ENCODE measurements around the gene PAX6. TPM values are rescaled to one million over a fixed set of nuclear protein-coding genes. Genes with fewer than 3 reads are reported as not detected.
A peak's percentile ranks its signal among the peaks of the same experiment; 100 is the strongest.

The PAX6 gene
- 114 TPM for polyA plus RNA-seq (2013, experiment 1 of 4)
- polyA plus RNA-seq (2013, experiment 2 of 4): 182 TPM
- 124 TPM for polyA plus RNA-seq (2013, experiment 3 of 4)
- 170 TPM for polyA plus RNA-seq (2013, experiment 4 of 4)

DNA sequence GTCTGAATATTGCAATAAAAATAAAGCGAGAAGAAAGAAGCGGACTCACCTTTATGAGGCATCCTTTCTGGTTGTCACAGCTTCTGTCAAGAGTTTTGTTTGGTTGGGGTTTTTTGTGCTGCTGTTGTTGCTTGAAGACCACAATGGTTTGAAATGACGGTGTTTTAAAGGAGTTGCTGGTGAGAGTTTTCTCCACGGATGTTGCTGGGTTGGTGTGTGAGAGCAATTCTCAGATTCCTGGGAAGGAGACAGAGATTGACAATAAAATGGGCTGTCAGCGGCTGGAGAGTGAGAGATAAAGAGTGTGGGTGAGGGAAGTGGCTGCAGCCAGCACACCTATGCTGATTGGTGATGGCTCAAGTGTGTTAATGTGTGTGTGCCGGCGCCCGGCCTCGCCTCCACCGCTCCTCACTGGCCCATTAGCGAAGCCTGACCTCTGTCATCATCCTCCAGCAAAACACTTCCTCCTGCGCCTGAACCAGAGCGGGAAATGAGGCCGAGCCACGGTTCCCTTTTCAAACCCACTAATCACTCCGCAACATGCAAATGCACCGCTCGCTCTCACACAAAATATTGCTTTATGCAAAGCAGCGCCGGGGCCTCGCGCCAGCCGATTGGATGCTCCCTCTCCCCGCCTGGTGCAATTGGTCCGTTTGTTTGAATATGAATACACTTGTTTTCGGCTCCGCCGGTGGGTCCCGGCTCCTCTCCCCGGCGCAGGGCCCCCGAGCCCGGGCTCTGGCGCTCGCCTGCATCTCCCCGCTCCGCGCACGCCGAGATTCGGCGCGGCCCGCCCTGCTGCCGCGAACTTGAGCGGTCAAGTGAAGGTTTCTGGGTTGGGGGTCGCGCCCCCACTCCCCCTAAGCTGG is at the start of gene PAX6:
PAX6 (minus strand) TSS at position 544 of the 869 bp plus-strand sequence. CDS start 4,911 bp downstream, outside the sequence.
- Histone ChIP-seq H3K4me3 (ENCODE audit: insufficient read depth, low read depth, low read length) (peak within 1 kb of the TSS; percentile 67), H3K27ac (ENCODE audit: insufficient read depth, low read depth, low read length, poor library complexity, severe bottlenecking) (no peak within 1 kb of the TSS), H3K9me3 (ENCODE audit: control insufficient read depth, low read length) (no peaks in the 10 kb centered on the region), H3K27me3 (ENCODE audit: control insufficient read depth, insufficient read depth, low read length, poor library complexity, severe bottlenecking) (peaks cover 100% of the 10 kb centered on the region), H3K4me1 (ENCODE audit: control insufficient read depth, insufficient read depth, low read length) (peaks cover 42% of the 10 kb centered on the region), H3K36me3 (ENCODE audit: control insufficient read depth, insufficient read depth, low read length) (no peaks in the 10 kb centered on the region)
- WGBS, 2 experiments: 0% methylated on average over 49 of the region's 49 CpGs

DNA sequence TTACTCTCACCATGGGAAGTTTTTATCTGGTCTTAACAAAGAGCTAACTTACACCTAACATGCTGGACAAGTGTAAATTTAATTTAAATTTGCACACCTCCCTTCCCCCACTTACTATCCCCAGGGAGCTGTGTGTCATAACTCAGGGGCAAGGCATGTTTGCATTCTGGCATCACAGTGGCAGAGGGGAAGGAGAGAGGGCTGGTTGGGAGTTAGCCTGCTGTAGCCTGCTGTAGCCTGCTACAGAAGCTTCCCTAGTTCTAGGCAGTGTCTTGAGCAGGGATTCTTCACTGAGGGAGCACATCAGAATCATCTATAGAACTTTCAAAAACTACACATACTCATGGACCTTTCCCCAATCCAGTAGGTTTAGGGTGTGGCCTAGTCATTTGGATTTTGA is 49.3 kb upstream of the PAX6 start:
- no peaks in the 10 kb centered on the region for H3K9me3 ChIP-seq (ENCODE audit: control insufficient read depth, low read length)
- H3K4me1 ChIP-seq (ENCODE audit: control insufficient read depth, insufficient read depth, low read length): no peaks in the 10 kb centered on the region
- no peaks in the 10 kb centered on the region for H3K36me3 ChIP-seq (ENCODE audit: control insufficient read depth, insufficient read depth, low read length)
- no peak overlapping the region for H3K4me3 ChIP-seq (ENCODE audit: insufficient read depth, low read depth, low read length)
- H3K27ac ChIP-seq (ENCODE audit: insufficient read depth, low read depth, low read length, poor library complexity, severe bottlenecking): no peak overlapping the region
- no peaks in the 10 kb centered on the region for H3K27me3 ChIP-seq (ENCODE audit: control insufficient read depth, insufficient read depth, low read length, poor library complexity, severe bottlenecking)

DNA sequence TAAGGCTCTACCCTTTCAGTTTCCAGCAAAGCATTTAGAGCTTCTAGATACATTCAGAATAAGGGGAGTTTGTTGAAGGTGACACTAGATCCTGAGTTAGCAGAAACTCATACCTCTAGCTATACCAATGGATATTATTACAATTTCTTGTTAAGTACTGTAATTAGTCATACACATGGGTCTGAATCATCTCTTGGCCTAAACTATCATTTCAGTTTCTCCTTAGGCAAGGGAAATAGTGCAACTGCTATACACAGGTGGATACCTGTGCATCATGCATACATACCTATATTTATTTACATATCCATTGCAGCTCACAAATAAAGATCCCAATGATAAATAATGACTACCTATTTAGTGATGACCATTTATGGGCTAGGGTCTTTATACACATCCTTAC is 45.1 kb upstream of the PAX6 start:
- H3K27me3 ChIP-seq (ENCODE audit: control insufficient read depth, insufficient read depth, low read length, poor library complexity, severe bottlenecking): no peaks in the 10 kb centered on the region
- no peaks in the 10 kb centered on the region for H3K4me1 ChIP-seq (ENCODE audit: control insufficient read depth, insufficient read depth, low read length)
- no peaks in the 10 kb centered on the region for H3K36me3 ChIP-seq (ENCODE audit: control insufficient read depth, insufficient read depth, low read length)
- H3K4me3 ChIP-seq (ENCODE audit: insufficient read depth, low read depth, low read length): no peak overlapping the region
- no peaks in the 10 kb centered on the region for H3K9me3 ChIP-seq (ENCODE audit: control insufficient read depth, low read length)
- no peak overlapping the region for H3K27ac ChIP-seq (ENCODE audit: insufficient read depth, low read depth, low read length, poor library complexity, severe bottlenecking)

DNA sequence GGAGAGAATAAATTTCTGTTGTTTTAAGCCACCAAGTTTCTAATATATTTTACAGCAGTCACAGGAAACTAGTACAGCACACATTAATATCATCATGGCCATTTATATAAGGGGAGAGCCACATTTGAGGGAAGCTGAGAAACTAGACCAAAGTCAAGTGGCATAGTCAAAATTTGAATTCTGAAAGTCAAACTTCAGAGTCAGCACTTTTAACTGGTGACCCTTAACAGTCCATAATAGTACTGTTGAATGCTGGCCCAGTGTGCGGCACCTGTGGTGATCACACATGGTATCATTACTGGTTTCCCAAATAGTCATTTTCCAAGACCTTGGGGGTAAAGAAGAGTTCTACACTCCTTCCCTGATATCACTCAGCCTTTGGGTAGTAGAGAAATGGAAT is 44.3 kb upstream of the PAX6 start:
- Histone ChIP-seq H3K27ac (ENCODE audit: insufficient read depth, low read depth, low read length, poor library complexity, severe bottlenecking) (no peak overlapping the region), H3K4me1 (ENCODE audit: control insufficient read depth, insufficient read depth, low read length) (no peaks in the 10 kb centered on the region), H3K4me3 (ENCODE audit: insufficient read depth, low read depth, low read length) (no peak overlapping the region), H3K9me3 (ENCODE audit: control insufficient read depth, low read length) (no peaks in the 10 kb centered on the region), H3K27me3 (ENCODE audit: control insufficient read depth, insufficient read depth, low read length, poor library complexity, severe bottlenecking) (no peaks in the 10 kb centered on the region), H3K36me3 (ENCODE audit: control insufficient read depth, insufficient read depth, low read length) (no peaks in the 10 kb centered on the region)
- WGBS, 2 experiments: 100% methylated on average over 1 of the region's 1 CpG

DNA sequence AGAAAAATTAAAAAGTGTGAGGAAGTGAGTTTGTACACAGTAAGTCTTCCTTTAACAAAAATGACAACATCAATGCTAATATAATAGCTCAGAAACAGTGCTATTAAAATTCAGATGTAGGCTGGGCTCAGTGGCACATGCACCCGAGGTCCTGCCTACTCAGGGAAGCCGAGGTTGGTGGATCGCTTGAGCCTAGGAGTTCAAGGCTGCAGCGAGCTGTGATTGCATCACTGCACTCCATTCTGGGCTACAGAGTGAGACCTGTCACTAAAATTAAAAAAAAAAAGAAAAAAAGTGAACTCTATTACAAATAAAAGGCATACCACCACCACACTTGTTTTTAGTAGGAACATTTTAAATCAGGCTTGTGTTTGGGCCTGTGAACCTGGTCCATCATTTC is 39.2 kb upstream of the PAX6 start:
- Histone ChIP-seq H3K36me3 (ENCODE audit: control insufficient read depth, insufficient read depth, low read length) (no peaks in the 10 kb centered on the region), H3K4me3 (ENCODE audit: insufficient read depth, low read depth, low read length) (no peak overlapping the region), H3K27ac (ENCODE audit: insufficient read depth, low read depth, low read length, poor library complexity, severe bottlenecking) (no peak overlapping the region), H3K4me1 (ENCODE audit: control insufficient read depth, insufficient read depth, low read length) (no peaks in the 10 kb centered on the region), H3K9me3 (ENCODE audit: control insufficient read depth, low read length) (no peaks in the 10 kb centered on the region), H3K27me3 (ENCODE audit: control insufficient read depth, insufficient read depth, low read length, poor library complexity, severe bottlenecking) (no peaks in the 10 kb centered on the region)
- 84 to 94% methylated on average over 4 of the region's 4 CpGs for WGBS, 2 experiments

DNA sequence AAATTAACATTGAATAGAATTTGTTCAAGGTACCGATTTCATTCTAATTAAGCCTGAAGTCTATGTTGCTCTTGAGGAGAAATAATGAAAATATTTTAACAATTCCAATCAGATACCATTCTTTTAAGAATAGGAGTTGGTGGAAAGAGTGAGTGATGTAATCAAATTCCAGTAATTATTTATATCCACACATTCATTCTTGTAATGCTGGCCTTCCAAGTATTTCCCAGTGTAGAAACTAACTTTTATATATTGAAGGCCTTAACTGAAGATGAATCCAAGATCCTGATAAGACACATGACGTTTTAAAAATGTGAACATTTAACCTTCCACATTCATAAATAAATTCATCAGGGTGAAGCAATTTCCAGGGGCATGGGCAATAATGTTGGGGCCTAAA is 36.6 kb upstream of the PAX6 start:
- Histone ChIP-seq H3K27ac (ENCODE audit: insufficient read depth, low read depth, low read length, poor library complexity, severe bottlenecking) (no peak overlapping the region), H3K27me3 (ENCODE audit: control insufficient read depth, insufficient read depth, low read length, poor library complexity, severe bottlenecking) (no peaks in the 10 kb centered on the region), H3K36me3 (ENCODE audit: control insufficient read depth, insufficient read depth, low read length) (no peaks in the 10 kb centered on the region), H3K4me1 (ENCODE audit: control insufficient read depth, insufficient read depth, low read length) (no peaks in the 10 kb centered on the region), H3K9me3 (ENCODE audit: control insufficient read depth, low read length) (no peaks in the 10 kb centered on the region), H3K4me3 (ENCODE audit: insufficient read depth, low read depth, low read length) (no peak overlapping the region)
- 90% methylated on average over 1 of the region's 2 CpGs; no CpG with 5 or more reads in 1 of the 2 experiments for WGBS, 2 experiments

DNA sequence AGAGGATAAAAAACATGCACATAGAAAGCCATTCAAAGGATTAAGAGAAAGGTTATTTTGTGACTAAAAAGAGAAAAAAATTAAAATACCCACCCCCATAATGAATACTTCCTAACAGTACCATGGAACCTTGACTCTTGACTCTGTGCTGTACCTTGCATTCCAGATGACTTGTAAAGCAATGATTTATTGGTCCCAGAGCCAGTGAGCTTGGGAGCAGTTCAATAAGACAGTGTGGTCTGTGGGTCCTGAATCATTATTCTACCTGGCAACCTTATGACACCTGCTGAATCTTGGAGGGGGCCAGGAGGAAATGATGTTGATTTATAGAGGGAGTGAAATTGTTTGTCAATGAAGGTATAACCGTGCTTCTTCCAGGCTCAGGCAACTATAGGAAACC is 34.2 kb upstream of the PAX6 start:
- no peaks in the 10 kb centered on the region for H3K4me1 ChIP-seq (ENCODE audit: control insufficient read depth, insufficient read depth, low read length)
- WGBS, 2 experiments: 88 to 93% methylated on average over 1 of the region's 1 CpG
- H3K36me3 ChIP-seq (ENCODE audit: control insufficient read depth, insufficient read depth, low read length): no peaks in the 10 kb centered on the region
- no peak overlapping the region for H3K27ac ChIP-seq (ENCODE audit: insufficient read depth, low read depth, low read length, poor library complexity, severe bottlenecking)
- H3K27me3 ChIP-seq (ENCODE audit: control insufficient read depth, insufficient read depth, low read length, poor library complexity, severe bottlenecking): no peaks in the 10 kb centered on the region
- no peak overlapping the region for H3K4me3 ChIP-seq (ENCODE audit: insufficient read depth, low read depth, low read length)
- H3K9me3 ChIP-seq (ENCODE audit: control insufficient read depth, low read length): no peaks in the 10 kb centered on the region

DNA sequence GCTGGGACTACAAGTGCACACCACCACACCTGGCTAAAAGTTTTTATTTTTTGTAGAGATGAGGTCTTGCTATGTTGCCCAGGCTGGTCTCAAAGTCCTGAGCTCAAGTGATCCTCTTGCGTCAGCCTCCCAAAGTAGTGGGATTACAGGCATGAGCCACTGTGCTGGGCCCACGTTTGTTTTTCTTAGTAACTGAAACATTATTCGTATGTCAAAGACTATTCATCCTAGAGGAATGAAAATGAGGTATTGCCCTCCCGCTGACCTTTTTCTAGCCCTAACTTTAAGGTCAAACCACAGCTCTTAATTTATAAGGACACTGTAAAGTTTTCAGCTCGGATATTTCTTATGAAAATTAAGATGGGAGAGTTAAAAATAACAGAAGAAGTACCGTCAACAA is 33.2 kb upstream of the PAX6 start:
- H3K27me3 ChIP-seq (ENCODE audit: control insufficient read depth, insufficient read depth, low read length, poor library complexity, severe bottlenecking): no peaks in the 10 kb centered on the region
- H3K27ac ChIP-seq (ENCODE audit: insufficient read depth, low read depth, low read length, poor library complexity, severe bottlenecking): no peak overlapping the region
- 61 to 69% methylated on average over 4 to 6 of the region's 6 CpGs for WGBS, 2 experiments
- H3K9me3 ChIP-seq (ENCODE audit: control insufficient read depth, low read length): no peaks in the 10 kb centered on the region
- no peak overlapping the region for H3K4me3 ChIP-seq (ENCODE audit: insufficient read depth, low read depth, low read length)
- H3K36me3 ChIP-seq (ENCODE audit: control insufficient read depth, insufficient read depth, low read length): no peaks in the 10 kb centered on the region
- no peaks in the 10 kb centered on the region for H3K4me1 ChIP-seq (ENCODE audit: control insufficient read depth, insufficient read depth, low read length)

DNA sequence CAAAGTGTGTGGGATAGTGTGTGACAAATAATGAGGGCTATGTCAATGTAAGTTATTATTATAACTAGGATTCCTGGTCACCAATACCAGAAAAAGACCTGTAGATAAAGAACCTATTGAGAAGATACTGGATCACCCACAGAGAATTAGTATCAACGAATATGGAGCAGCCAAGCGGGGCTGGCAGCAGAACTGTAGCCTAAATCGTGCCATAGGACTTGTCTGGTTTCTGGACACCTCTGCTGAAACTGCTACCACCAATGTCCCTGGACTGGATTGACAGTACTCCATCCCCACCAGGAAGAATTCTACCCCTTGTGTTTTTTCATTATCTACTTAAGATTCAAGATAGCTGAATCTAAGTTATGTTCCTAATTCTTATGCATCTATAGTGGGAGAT is 30.3 kb upstream of the PAX6 start:
- Histone ChIP-seq H3K36me3 (ENCODE audit: control insufficient read depth, insufficient read depth, low read length) (no peaks in the 10 kb centered on the region), H3K27me3 (ENCODE audit: control insufficient read depth, insufficient read depth, low read length, poor library complexity, severe bottlenecking) (no peaks in the 10 kb centered on the region), H3K27ac (ENCODE audit: insufficient read depth, low read depth, low read length, poor library complexity, severe bottlenecking) (no peak overlapping the region), H3K4me3 (ENCODE audit: insufficient read depth, low read depth, low read length) (no peak overlapping the region), H3K4me1 (ENCODE audit: control insufficient read depth, insufficient read depth, low read length) (no peaks in the 10 kb centered on the region), H3K9me3 (ENCODE audit: control insufficient read depth, low read length) (no peaks in the 10 kb centered on the region)
- 87 to 90% methylated on average over 3 of the region's 3 CpGs for WGBS, 2 experiments

DNA sequence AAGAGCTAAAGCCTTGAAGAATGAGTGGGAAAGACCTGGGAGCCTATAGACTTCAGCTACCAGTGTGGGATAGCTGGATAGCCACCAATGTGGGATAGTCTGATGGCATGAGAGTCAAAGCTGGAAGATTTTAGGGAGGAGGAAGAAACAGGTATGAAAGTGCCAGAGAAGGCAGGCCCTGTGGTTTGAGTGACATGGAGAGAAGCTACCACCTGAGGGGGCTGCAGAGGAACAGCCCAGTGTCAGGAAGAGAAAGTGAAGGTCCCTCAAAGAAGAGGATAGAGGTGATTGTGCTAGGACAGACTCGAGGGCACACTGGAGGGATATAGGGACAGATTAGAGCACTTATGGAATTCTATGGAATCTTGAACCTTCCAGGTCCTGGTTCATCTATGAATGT is 23.1 kb upstream of the PAX6 start:
- Histone ChIP-seq H3K4me3 (ENCODE audit: insufficient read depth, low read depth, low read length) (no peak overlapping the region), H3K36me3 (ENCODE audit: control insufficient read depth, insufficient read depth, low read length) (no peaks in the 10 kb centered on the region), H3K27me3 (ENCODE audit: control insufficient read depth, insufficient read depth, low read length, poor library complexity, severe bottlenecking) (peaks cover 13% of the 10 kb centered on the region), H3K9me3 (ENCODE audit: control insufficient read depth, low read length) (no peaks in the 10 kb centered on the region), H3K4me1 (ENCODE audit: control insufficient read depth, insufficient read depth, low read length) (no peaks in the 10 kb centered on the region), H3K27ac (ENCODE audit: insufficient read depth, low read depth, low read length, poor library complexity, severe bottlenecking) (no peak overlapping the region)
- WGBS, 2 experiments: 56 to 65% methylated on average over 1 of the region's 1 CpG

Data from ectodermal cell (in vitro differentiated cells).